Activated CD4-positive, alpha-beta T cell treated with anti-CD3 and anti-CD28 coated beads for 36 hours (primary cell): ENCODE results near the gene ALG8. TPM values are rescaled to one million over a fixed set of nuclear protein-coding genes. Genes with fewer than 3 reads are reported as not detected.
"Not testable (repeated sequence)": the region's sequence is repeated elsewhere in the genome, so short reads cannot be mapped to it uniquely, and the experiment has no call there.

Source experiments
- ATAC-seq: fragments of 200-7000 bp; cut with Tn5 transposase; one replicate; pipeline ENCODE4 v1.10.0; 2021; ENCODE audit warnings: mild to moderate bottlenecking, moderate library complexity
- CTCF ChIA-PET: fragments of 350-600 bp; sonication (Branson Sonifier 250); formaldehyde crosslinking; loops from one replicate; lab custom pipeline; 2021; ENCODE audit warnings: antibody characterized with exemption; lab: Charles Lee
- POLR2A ChIA-PET: fragments of 350-600 bp; sonication (Branson Sonifier 250); formaldehyde crosslinking; loops from one replicate; lab custom pipeline; 2021; ENCODE audit warnings: antibody characterized with exemption, inconsistent platforms; lab: Charles Lee
- DNase-seq: peaks from one replicate; pipeline ENCODE4 v3.0.0-alpha.2; 2020
- H3K27ac Mint-ChIP-seq: one replicate; pipeline ENCODE4 v1.8.0; 2021; ENCODE audit warnings: mixed read lengths
- H3K27me3 Mint-ChIP-seq: one replicate; pipeline ENCODE4 v1.8.0; 2021; ENCODE audit warnings: mixed read lengths
- H3K36me3 Mint-ChIP-seq: one replicate; pipeline ENCODE4 v1.8.0; 2021; ENCODE audit warnings: low read depth, mixed read lengths
- H3K4me1 Mint-ChIP-seq: one replicate; pipeline ENCODE4 v1.8.0; 2021; ENCODE audit warnings: mixed read lengths
- H3K4me3 Mint-ChIP-seq: one replicate; pipeline ENCODE4 v1.8.0; 2021; ENCODE audit warnings: mild to moderate bottlenecking, moderate library complexity, mixed read lengths
- H3K9me3 Mint-ChIP-seq: one replicate; pipeline ENCODE4 v1.8.0; 2021; ENCODE audit warnings: low read depth, mixed read lengths
- intact Hi-C, 2 experiments: fragments of 100-400 bp; cut with DNase I in 1 of 2; cut with micrococcal nuclease in 1 of 2; formaldehyde crosslinking; loops; one replicate each; pipeline versions ENCODE4 v1.14.2 to v1.15.1; 2022 to 2024; cut with DNase I, micrococcal nuclease
- total RNA-seq, 2 experiments: library from RNA; stranded (reverse); gene quantifications; one replicate each; pipeline ENCODE4 v1.2.3, GENCODE V29; 2021

Gene ALG8
- total RNA-seq, 2 experiments from 2014 or later: 59.4 to 85.2 TPM

DNA sequence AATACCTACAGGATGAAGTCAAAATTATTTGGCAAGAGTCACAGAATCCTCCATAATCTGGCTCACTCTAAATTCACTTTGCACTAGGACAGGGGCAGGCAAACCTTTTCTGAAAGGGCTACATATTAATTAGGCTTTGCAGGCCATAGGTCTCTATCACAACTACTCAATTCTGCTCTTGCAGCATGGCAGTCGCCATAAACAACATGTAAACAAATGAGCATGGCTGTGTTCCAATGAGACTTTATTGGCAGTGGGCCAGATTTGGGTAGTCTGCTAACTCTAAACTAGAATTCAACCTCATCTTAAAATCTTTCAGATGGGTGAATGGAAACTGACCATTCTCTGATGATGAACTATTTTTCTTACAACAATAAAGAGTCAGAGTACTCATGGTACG is 70.0 kb downstream of the ALG8 start:
- no peak overlapping the region for H3K4me3 Mint-ChIP-seq
- intact Hi-C loops: no loop called here
- H3K27me3 Mint-ChIP-seq: no peaks in the 10 kb centered on the region
- ATAC-seq: no peak
- CTCF ChIA-PET: no interaction called here
- DNase-seq: no peak
- peaks cover 49% of the 10 kb centered on the region for H3K36me3 Mint-ChIP-seq
- no peaks in the 10 kb centered on the region for H3K9me3 Mint-ChIP-seq
- H3K4me1 Mint-ChIP-seq: peaks cover 4% of the 10 kb centered on the region
- H3K27ac Mint-ChIP-seq: no peak overlapping the region
- POLR2A ChIA-PET: no interaction called here

DNA sequence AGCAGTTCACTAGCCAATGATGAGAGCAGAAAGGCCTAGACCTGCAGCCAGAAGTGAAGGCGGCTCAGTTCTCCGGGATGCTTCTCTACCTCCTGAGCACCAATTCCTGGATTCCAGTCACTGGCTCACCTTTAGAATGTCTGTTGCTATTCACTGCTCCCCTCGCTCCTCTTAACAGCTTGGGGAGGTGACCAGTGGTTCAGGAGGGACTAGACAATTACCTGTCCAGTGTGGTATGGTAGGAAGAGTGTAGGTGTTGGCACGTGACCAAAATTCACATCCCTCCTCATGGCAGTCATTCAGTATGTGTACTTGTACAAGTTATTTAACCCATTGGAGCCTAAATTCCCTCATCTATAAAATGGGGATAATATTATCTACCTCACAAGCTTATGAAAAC is 71.7 kb downstream of the ALG8 start:
- H3K27ac Mint-ChIP-seq: peak overlapping the region; percentile 30
- peaks cover 4% of the 10 kb centered on the region for H3K4me1 Mint-ChIP-seq
- ATAC-seq (no peak), DNase-seq (no peak)
- ChIA-PET POLR2A (no interaction called here), CTCF (interaction anchor here (0.7 to 1.1 kb wide), 3 partner anchors 22 to 705 kb away, joined by 3 to 6 read pairs (median 3); no protein-coding TSS in a partner anchor)
- H3K27me3 Mint-ChIP-seq: no peaks in the 10 kb centered on the region
- no peak overlapping the region for H3K4me3 Mint-ChIP-seq
- peaks cover 47% of the 10 kb centered on the region for H3K36me3 Mint-ChIP-seq
- no peaks in the 10 kb centered on the region for H3K9me3 Mint-ChIP-seq
- intact Hi-C loops: no loop called here

DNA sequence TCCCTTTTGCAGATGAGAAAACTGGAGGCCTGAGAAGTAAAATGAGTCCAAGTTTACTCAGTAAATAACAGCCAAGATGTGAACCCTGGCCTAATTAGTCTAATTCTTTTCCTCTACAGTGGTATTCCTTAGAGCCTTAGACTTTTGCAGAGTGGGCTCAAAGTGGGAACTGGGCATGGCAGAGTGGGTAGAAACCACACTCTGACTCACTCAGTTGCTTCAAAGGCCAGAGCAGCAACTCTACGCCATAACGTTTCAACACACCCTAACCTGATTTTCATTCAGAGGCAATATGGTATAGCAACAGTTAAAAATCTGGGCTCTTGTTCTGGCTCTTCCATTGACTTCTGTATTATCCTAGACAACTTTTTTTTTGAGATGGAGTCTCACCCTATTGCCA is 73.0 kb downstream of the ALG8 start:
- ATAC-seq (no peak), DNase-seq (no peak)
- POLR2A ChIA-PET: no interaction called here
- intact Hi-C loops: no loop called here
- CTCF ChIA-PET: interaction anchor here (1.0 to 1.2 kb wide), 2 partner anchors 20 to 21 kb away, joined by 3 read pairs; no protein-coding TSS in a partner anchor
- Mint-ChIP-seq H3K4me3 (no peak overlapping the region), H3K36me3 (peaks cover 39% of the 10 kb centered on the region), H3K27me3 (no peaks in the 10 kb centered on the region), H3K27ac (no peak overlapping the region), H3K4me1 (no peaks in the 10 kb centered on the region), H3K9me3 (no peaks in the 10 kb centered on the region)

DNA sequence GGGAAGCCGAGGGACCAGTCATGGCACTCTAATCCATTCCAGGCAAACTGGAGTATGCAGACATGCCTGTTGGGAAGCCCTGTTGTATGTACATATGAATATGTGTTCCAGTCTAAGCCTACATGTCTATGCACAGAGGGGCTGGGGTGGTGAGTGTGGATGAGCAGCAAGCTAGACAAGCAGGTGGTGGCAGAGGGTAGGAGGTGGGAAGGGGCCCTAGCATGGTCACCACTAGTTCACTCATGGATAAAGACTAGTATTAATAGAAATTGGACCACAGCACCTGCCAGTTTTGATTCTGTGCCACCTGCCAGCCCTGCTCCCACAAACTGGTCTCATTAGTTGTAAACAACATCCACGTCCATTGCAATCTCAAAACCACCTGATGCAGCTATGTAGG is 74.2 kb downstream of the ALG8 start:
- ATAC-seq (no peak), DNase-seq (no peak)
- no peak overlapping the region for H3K4me3 Mint-ChIP-seq
- H3K27ac Mint-ChIP-seq: no peak overlapping the region
- CTCF ChIA-PET: interaction anchor here (0.6 to 1.2 kb wide), 2 partner anchors 19 to 355 kb away, joined by 3 read pairs; no protein-coding TSS in a partner anchor
- H3K9me3 Mint-ChIP-seq: no peaks in the 10 kb centered on the region
- no peaks in the 10 kb centered on the region for H3K4me1 Mint-ChIP-seq
- peaks cover 33% of the 10 kb centered on the region for H3K36me3 Mint-ChIP-seq
- intact Hi-C loops: no loop called here
- H3K27me3 Mint-ChIP-seq: no peaks in the 10 kb centered on the region
- POLR2A ChIA-PET: no interaction called here

DNA sequence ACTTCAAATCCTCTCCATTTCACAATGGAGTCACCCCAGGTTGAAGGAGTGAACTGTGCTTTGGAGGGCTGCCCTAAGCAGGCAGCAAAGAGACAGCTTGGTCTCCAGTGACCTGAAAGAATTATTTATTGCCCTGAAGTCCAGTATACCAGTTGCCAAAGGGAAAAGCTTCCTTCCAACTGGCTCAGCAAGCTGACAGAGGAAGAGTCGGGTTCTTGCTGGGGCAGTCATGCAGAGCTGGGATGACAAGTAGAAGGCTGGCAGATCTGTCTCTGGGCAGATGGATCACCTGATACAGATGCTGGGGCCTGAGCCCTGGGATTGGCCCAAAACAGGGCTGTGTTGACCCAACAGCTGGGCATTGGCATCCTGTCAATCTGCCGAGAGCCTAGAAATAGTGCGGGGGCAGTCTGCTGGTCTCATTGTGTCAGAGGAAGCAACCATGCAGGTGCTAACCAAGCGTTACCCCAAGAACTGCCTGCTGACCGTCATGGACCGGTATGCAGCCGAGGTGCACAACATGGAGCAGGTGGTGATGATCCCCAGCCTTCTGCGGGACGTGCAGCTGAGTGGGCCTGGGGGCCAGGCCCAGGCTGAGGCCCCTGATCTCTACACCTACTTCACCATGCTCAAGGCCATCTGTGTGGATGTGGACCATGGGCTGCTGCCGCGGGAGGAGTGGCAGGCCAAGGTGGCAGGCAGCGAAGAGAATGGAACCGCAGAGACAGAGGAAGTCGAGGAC is 75.8 kb downstream of the ALG8 start, which contains the start of gene THRSP:
THRSP (plus strand) TSS at position 422 of the 742 bp plus-strand sequence; CDS start at position 443, 21 bp downstream.
- Mint-ChIP-seq H3K9me3 (no peaks in the 10 kb centered on the region), H3K36me3 (peaks cover 23% of the 10 kb centered on the region), H3K4me3 (no peak within 1 kb of the TSS), H3K4me1 (no peaks in the 10 kb centered on the region), H3K27ac (no peak within 1 kb of the TSS), H3K27me3 (no peaks in the 10 kb centered on the region)
- ATAC-seq (no peak), DNase-seq (no peak)
- POLR2A ChIA-PET: interaction anchor here (0.6 kb wide), 1 partner anchor 10 kb away, joined by 3 read pairs; no protein-coding TSS in a partner anchor
- CTCF ChIA-PET: interaction anchor here (0.8 kb wide), 1 partner anchor 10 kb away, joined by 3 read pairs; no protein-coding TSS in a partner anchor
- intact Hi-C loops: no loop called here

DNA sequence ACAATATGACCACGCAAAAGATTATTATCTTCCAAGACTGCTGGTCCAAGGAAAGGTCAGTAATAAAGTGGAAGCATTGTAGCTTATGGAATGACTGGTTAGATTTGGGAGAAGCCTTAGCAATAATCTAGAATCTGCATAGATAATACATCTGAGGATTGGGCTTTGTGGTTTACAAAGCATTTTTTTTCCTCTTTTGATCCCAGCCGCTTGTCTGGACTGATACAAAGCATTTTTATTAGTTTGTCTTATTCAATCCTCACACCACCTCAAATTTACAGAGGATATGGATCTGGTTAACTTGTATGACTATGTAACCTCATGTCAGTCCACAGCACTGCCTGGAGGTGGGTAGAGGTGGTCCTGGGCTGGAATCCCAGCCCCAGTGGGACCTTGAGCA is 76.8 kb downstream of the ALG8 start:
- Mint-ChIP-seq H3K36me3 (peaks cover 19% of the 10 kb centered on the region), H3K27ac (no peak overlapping the region), H3K9me3 (no peaks in the 10 kb centered on the region), H3K27me3 (no peaks in the 10 kb centered on the region), H3K4me1 (no peaks in the 10 kb centered on the region), H3K4me3 (no peak overlapping the region)
- intact Hi-C loops: no loop called here
- POLR2A ChIA-PET: no interaction called here
- CTCF ChIA-PET: interaction anchor here (0.8 kb wide), 1 partner anchor 9 kb away, joined by 3 read pairs; no protein-coding TSS in a partner anchor
- ATAC-seq (no peak), DNase-seq (no peak)

DNA sequence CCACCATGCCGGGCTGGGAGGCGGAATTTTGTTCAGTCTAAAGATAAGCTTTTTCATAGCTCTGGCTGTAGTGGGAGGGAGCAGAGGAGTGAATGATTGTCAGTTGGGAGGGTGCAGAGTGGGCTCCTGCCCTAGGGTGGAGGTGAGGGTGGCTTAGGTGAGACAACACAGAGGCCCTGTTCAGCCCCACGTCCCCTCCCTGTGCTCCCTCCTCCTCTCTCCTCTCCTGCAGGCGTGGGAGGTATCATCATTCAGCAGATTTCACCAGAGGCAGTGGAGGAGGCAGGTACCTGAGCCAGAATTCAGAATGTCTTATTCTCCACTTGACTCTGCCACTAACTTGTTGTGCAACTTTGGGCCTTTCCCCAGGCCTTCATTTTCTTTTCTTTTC is 77.5 kb downstream of the ALG8 start:
- ATAC-seq: no peak
- Mint-ChIP-seq H3K36me3 (peaks cover 12% of the 10 kb centered on the region), H3K27me3 (no peaks in the 10 kb centered on the region), H3K4me3 (no peak overlapping the region), H3K9me3 (no peaks in the 10 kb centered on the region), H3K27ac (no peak overlapping the region), H3K4me1 (no peaks in the 10 kb centered on the region)
- POLR2A ChIA-PET: no interaction called here
- CTCF ChIA-PET: interaction anchor here (0.6 kb wide), 1 partner anchor 57 kb away, joined by 3 read pairs; no protein-coding TSS in a partner anchor
- no peak for DNase-seq
- intact Hi-C loops: no loop called here

DNA sequence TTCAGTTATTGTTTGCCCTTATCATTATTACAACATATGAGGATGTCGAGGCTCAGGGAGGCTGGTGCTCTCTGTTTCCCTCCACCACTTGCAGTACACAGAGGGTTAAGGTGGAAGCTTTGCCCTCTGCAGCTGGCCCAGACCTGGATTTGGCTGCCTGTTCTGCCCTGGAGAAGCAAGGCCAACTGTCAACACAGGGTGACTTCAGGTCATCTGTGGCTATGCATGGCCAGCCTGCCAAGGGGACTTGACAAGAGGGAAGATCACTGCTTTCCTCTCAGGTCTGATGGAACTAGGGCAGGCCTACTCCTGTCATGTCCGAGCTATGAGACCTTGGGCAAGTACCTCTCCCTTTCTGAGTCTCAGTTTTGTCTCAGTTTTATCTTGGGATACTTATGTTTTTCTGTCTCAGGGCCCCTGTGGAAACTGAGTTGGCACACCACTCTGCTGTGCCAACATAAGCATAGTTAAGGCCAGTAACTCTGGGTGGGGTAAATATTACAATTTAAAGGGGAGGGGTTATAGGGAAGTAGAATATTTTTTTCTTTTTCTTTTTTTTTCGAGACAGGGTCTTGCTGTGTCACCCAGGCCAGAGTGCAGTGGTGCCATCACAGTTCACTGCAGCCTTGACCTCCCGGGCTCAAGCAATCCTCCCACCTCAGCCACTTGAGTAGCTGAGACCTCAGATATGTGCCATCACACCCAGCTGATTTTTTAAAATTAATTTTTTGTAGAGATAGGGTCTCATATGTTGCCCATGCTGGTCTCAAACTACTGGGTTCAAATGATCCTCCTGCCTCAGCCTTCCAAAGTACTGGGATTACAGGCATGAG is 78.1 kb downstream of the ALG8 start:
- ChIA-PET POLR2A (no interaction called here), CTCF (interaction anchor here (0.6 to 0.8 kb wide), 2 partner anchors 10 to 57 kb away, joined by 3 read pairs; no protein-coding TSS in a partner anchor)
- Mint-ChIP-seq H3K27me3 (no peaks in the 10 kb centered on the region), H3K4me3 (no peak overlapping the region), H3K9me3 (no peaks in the 10 kb centered on the region), H3K27ac (no peak overlapping the region), H3K36me3 (peaks cover 12% of the 10 kb centered on the region), H3K4me1 (no peaks in the 10 kb centered on the region)
- DNase-seq: no peak
- no peak for ATAC-seq
- intact Hi-C loops: no loop called here

DNA sequence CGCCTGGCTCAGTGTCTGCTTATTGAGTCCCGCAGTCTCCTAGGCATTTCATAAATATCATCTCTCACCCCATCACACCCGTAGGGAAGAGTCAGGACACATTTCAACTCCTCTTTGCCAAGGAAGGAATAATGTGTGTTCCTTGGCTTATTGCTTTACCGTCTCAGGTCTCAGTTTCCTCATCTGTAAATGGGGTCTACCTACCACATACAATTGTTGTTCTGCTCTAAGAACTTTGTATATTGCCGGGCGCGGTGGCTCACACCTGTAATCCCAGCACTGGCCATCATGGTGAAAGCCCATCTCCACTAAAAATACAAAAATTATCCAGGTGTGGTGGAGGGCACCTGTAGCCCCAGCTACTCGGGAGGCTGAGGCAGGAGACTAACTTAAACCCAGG is 78.9 kb downstream of the ALG8 start:
- intact Hi-C loops: no loop called here
- H3K36me3 Mint-ChIP-seq: peaks cover 9% of the 10 kb centered on the region
- H3K27ac Mint-ChIP-seq: no peak overlapping the region
- no peaks in the 10 kb centered on the region for H3K27me3 Mint-ChIP-seq
- CTCF ChIA-PET: interaction anchor here (0.8 kb wide), 1 partner anchor 9 kb away, joined by 3 read pairs; no protein-coding TSS in a partner anchor
- DNase-seq (no peak), ATAC-seq (no peak)
- no peaks in the 10 kb centered on the region for H3K4me1 Mint-ChIP-seq
- POLR2A ChIA-PET: interaction anchor here (0.6 kb wide), 1 partner anchor 12 kb away, joined by 4 read pairs; no protein-coding TSS in a partner anchor
- H3K9me3 Mint-ChIP-seq: no peaks in the 10 kb centered on the region
- H3K4me3 Mint-ChIP-seq: no peak overlapping the region

DNA sequence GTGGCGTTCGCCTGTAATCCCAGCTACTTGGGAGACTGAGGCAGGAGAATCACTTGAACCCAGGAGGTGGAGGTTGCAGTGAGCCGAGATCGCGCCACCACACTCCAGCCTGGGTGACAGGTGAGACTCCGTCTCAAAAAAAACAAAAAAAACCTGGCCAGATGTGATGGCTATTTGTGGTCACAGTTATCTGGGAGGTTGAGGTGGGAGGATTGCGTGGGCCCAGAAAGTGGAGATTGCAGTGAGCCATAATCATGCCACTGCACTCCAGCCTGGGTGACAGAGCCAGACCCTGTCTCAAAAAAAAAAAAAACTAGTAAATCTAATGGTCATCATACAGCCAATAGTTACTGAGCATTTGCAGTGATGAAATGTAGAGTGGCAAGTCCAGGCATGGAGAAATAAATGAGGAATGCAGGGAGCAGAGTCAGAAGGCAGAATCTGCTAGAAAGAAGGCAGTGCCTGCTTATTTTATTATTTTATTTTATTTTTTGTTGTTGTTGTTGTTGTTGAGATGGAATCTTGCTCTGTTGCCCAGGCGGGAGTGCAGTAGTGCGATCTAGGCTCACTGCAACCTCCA is 79.6 kb downstream of the ALG8 start:
- H3K27ac Mint-ChIP-seq, ATAC-seq, H3K9me3 Mint-ChIP-seq, DNase-seq, POLR2A ChIA-PET, H3K4me1 Mint-ChIP-seq, H3K36me3 Mint-ChIP-seq, intact Hi-C loops, H3K4me3 Mint-ChIP-seq, H3K27me3 Mint-ChIP-seq: not testable (repeated sequence)
- CTCF ChIA-PET: interaction anchor here (0.8 kb wide), 1 partner anchor 8 kb away, joined by 3 read pairs; no protein-coding TSS in a partner anchor

DNA sequence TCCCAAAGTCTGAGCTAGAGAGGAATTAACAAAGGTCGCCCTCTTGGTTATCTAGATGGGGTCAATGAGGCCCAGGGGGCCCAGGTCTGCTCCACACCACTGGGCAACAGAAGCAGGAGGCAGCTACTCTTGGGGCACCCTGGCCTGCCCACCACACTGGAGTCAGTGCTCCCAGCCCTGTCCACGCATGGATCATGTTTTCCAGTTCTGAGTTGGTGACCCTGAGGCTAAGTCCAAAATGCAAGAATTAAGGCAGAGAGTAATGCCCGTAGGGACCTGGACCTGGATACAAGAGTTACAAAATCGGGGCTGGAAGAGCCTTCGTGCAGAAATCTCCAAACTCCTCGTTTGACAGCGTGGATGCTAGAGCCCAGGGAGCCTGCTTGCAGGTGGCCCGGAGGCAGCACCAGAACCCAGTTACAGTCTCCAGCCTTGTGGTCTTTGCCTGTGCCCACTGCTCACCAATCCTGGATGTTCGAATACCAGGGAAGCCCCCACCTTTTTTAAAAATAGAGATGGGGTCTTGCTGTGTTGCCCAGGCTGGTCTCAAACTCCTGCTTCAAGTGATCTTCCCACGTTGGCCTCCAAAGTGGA is 81.9 kb downstream of the ALG8 start:
- no peak for ATAC-seq
- Mint-ChIP-seq H3K27me3 (no peaks in the 10 kb centered on the region), H3K9me3 (no peaks in the 10 kb centered on the region), H3K4me3 (no peak overlapping the region), H3K4me1 (no peaks in the 10 kb centered on the region), H3K27ac (no peak overlapping the region), H3K36me3 (no peaks in the 10 kb centered on the region)
- ChIA-PET POLR2A (no interaction called here), CTCF (interaction anchor here (0.7 kb wide), 2 partner anchors 171 to 316 kb away, joined by 3 read pairs; no protein-coding TSS in a partner anchor)
- intact Hi-C loops: no loop called here
- DNase-seq: no peak
